Right cardiac atrium (tissue), 5 donors: Measurements from ENCODE around the gene AARS1. TPM values are rescaled to one million over a fixed set of nuclear protein-coding genes. Genes with fewer than 3 reads are reported as not detected.
"Not testable (repeated sequence)": the region's sequence is repeated elsewhere in the genome, so short reads cannot be mapped to it uniquely, and the experiment has no call there.

Source experiments
- ATAC-seq, 2 donors: fragments of 200-7000 bp; cut with Tn5 transposase; one replicate each; pipeline versions ENCODE4 v1.8.0 to v1.9.1; 2020; ENCODE audit warnings: moderate library complexity in 2 of 2, mild to moderate bottlenecking in 1 of 2
- DNase-seq, 3 donors: peaks; one replicate each; pipeline ENCODE4 v3.0.0-alpha.2; 2020
- H3K27ac ChIP-seq: one replicate; pipeline ENCODE4 v1.5.1; 2013; ENCODE audit warnings: mild to moderate bottlenecking, low read length, control low read depth, moderate library complexity
- H3K27me3 ChIP-seq: one replicate; pipeline ENCODE4 v1.6.1; 2013; ENCODE audit not compliant: control insufficient read depth, insufficient read depth
- H3K4me1 ChIP-seq: one replicate; pipeline ENCODE4 v1.6.1; 2013; ENCODE audit warnings: low read length; ENCODE audit not compliant: control insufficient read depth, insufficient read depth
- H3K4me3 ChIP-seq: one replicate; pipeline ENCODE4 v1.5.1; 2013; ENCODE audit warnings: low read length, control low read depth
- H3K9me3 ChIP-seq: one replicate; pipeline ENCODE4 v1.6.1; 2013; ENCODE audit warnings: low read length; ENCODE audit not compliant: control insufficient read depth
- WGBS: extraction: QIAGEN DNeasy Blood & Tissue Kit; methylation state at CpG from one replicate; pipeline ENCODE4 v1.1.7; 2013; 5-methylcytosine and 5-hydroxymethylcytosine counted together
- intact Hi-C, 4 donors: fragments of 100-400 bp; cut with DNase I; formaldehyde crosslinking; loops; one replicate each; pipeline versions ENCODE4 v1.11.0 to v1.14.0; 2022 to 2023
- polyA plus RNA-seq: library from polyadenylated mRNA; stranded (reverse); fragments of 200-250 nt; gene quantifications from one replicate; pipeline ENCODE4 v1.2.3, GENCODE V29; 2013
- total RNA-seq, 4 donors: library from RNA; stranded (reverse); fragmentation: NEBNext Ultra II Directional; extraction: Animal tissue kit (Norgen Biotek cat#: 25700); gene quantifications; one replicate each; pipeline ENCODE4 v1.2.1, GENCODE V29; 2021
- donor health status: healthy with polysubstance abuse.
- donor health status: DM: no; HTN: yes; CAD: no.
- donor health status: DM: no; HTN: no; CAD: no.
- donor health status: DM: no; HTN: yes; CAD: no; lungs with severe emphysema.
- donor health status: DM: yes; HTN: yes; CAD: no.

The AARS1 gene
- total and polyA plus RNA-seq, 5 donors, result 35.5 to 73.7 (median 64.8) TPM

DNA sequence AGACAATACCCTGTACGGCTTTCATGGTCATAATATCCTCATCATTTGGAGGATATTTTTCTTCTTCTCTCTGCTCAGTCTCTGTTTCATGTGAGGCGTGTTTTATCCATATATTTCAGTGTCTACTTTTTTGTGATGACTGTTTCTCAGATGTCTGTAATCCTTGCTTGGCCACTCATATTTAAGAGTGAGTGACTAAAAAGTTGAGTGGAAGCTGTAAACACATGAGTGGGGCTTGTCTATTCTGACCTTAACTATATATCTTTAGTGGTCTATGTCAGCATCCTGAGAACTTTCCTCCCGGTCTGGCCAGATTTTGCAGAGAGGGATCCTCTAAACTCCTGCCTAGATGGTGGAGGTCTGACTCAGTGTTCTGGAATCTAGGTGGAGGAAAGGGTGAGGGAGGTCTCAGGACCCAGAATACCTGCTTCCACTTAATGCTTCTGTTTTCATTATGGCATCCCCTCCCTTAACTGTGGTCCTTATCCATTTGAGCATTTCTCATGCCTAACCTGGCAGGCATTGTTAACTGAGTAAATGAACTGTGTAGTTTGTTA lies 15.7 kb upstream of the AARS1 start:
- Histone ChIP-seq H3K27me3 (no peaks in the 10 kb centered on the region), H3K4me1 (no peaks in the 10 kb centered on the region), H3K9me3 (no peaks in the 10 kb centered on the region), H3K4me3 (no peak overlapping the region), H3K27ac (no peak overlapping the region)
- no peak for DNase-seq
- intact Hi-C loops, result no loop called here
- no peak for ATAC-seq
- 65% methylated on average over 3 of the region's 3 CpGs for WGBS

DNA sequence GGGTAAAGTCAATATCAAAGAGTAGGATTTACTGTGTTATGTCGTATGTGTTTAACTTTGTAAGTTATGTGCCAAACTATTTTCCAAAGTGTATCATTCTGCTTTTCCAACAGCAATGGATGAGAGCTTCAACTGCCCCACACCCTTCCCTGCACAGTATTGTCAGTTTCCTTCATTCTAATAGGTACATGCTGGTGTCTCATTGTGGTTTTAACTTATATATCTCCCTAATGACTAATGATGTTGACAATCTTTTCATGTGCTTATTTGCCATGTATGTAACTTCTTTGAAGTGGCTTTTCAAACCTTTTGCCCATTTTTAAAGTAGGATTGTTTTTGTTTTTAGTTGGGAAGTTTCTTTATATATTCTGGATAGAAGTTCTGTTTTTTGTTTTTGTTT lies 13.4 kb upstream of the AARS1 start:
- intact Hi-C loops, result no loop called here
- no peak for DNase-seq
- ATAC-seq, result no peak
- Histone ChIP-seq H3K4me3 (no peak overlapping the region), H3K27me3 (no peaks in the 10 kb centered on the region), H3K4me1 (no peaks in the 10 kb centered on the region), H3K27ac (no peak overlapping the region), H3K9me3 (no peaks in the 10 kb centered on the region)
- 82% methylated on average over 1 of the region's 1 CpG for WGBS

DNA sequence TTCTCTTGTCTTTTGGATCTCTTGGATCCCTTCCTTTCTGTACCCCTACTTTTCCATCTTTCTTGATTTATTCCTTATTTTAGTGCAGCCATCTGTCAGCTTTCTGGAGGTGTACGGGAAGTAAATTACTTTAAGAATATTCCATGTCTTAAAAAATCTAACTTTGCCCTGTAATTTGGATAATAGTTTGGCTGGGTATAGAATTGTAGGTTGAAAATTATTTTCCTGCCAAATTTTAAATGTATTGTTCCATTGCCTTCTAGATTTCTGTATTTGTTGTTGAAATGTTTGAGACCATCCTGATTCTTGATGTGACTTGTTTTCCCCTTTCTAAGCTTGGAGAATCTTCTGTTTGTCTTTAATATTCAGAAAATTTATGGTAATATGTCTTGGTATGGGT lies 11.8 kb upstream of the AARS1 start:
- no peak for DNase-seq
- Histone ChIP-seq H3K27ac (no peak overlapping the region), H3K9me3 (no peaks in the 10 kb centered on the region), H3K4me3 (no peak overlapping the region), H3K27me3 (no peaks in the 10 kb centered on the region), H3K4me1 (no peaks in the 10 kb centered on the region)
- no peak for ATAC-seq
- intact Hi-C loops, result no loop called here
- 97% methylated on average over 1 of the region's 1 CpG for WGBS

DNA sequence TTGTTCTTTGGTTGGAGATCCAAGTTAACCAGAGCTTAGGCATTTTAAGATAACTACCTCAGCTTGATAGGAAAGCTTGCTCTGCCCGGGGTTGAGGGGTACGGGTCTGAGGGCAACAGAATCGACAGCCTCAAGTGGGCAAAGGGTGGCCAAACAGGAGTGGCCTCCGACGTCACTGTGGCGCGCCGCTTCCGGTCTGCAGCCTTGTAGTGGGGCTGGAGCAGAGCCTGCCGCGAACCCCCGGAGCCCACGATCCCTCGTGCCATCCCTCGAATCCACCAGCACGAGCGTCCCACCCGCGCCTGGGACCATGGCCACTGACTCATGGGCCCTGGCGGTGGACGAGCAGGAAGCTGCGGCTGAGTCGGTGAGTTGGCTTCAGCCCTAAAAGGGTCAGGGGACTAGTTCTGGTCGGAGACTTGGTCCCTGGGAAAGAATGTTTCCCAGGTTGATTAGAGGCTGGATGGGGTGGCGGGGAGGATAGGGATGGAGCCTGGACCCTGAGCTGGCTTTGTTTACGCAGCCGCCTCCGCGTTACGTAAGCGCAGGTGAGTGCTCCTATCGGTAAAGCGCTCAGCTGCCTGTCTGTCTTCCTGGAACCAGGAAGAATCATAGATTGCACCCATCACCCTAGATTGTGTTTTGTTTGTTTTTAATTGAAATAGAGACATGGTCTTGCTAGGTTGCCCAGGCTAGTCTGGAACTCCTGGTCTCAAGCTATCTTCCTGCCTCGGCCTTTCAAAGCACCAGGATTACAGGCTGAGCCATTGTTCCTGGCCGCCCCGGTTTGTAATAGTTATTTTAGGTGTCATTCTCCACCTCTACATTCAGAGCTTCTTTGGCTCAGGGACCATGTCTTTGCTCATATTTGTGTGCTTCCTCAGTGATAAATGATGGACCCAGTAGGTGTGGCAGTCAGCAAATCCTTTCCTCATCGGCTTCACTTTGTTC lies 10.0 kb upstream of the AARS1 start, which contains the start of gene DDX19B:
DDX19B (plus strand) TSS at position 199 of the 951 bp plus-strand sequence; CDS start at position 311, 112 bp downstream.
- 1% methylated on average over 37 of the region's 37 CpGs for WGBS
- ATAC-seq (peak; percentile 95 to 96), DNase-seq (peak; percentile 86 to 94 (median 93))
- Histone ChIP-seq H3K27me3 (no peaks in the 10 kb centered on the region), H3K9me3 (no peaks in the 10 kb centered on the region), H3K27ac (peak within 1 kb of the TSS; percentile 82), H3K4me3 (peak within 1 kb of the TSS; percentile 62), H3K4me1 (no peaks in the 10 kb centered on the region)
- intact Hi-C loops, result no loop called here

DNA sequence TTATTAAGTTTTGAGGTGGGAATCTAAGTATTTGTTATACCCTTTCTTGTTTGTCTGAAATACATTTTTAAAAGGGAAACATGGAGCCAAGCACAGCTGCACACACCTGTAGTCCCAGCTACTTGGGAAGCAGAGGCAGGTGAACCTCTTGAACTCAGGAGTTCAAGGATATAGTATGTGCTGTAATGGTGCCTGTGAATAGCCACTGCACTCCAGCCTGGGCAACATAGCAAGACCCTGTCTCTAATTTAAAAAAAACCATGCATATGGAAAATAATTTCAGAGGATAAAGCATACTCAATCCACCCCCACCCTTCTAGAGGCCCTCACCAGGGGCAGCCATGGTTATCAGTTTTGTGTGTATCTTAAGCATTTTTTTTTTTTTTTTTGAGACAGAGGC lies 6.3 kb upstream of the AARS1 start:
- no peak for DNase-seq
- H3K9me3 ChIP-seq, result no peaks in the 10 kb centered on the region
- no peak overlapping the region for H3K4me3 ChIP-seq
- intact Hi-C loops, result no loop called here
- no peaks in the 10 kb centered on the region for H3K4me1 ChIP-seq
- no peak overlapping the region for H3K27ac ChIP-seq
- H3K27me3 ChIP-seq, result no peaks in the 10 kb centered on the region
- no peak for ATAC-seq

DNA sequence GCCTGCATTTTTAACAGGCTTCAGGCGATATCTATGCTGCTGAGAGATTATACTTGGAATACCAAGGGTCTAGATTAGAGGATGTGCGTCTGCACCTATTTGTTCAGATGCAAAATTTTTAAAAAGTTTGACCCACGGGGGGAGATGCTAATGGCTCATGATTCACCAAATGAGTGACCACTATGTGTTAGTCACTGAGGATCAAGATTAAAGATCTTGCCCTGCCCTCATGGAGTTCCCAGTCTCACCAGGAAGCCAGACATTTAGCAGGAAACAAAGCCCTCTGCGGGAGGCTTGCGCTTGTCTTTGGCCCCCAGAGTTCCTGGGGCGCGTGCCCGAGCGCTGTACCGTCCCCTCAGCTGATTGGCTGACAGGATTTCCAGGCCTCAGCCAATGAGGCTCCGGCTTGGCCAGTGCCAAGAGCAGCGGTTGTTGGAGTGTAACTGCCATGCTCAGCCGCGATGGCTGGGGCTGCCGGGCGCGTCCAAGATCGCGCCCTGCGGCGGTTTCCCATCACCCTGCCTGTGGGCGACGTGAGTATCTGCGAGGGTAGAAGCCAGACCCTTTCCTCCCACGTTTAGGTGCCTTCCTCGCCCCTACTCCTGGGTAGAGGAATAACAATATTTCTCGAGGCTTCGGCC lies 5.2 kb upstream of the AARS1 start:
- ATAC-seq (no peak), DNase-seq (peak in 1 of 3 donors; percentile 54)
- Histone ChIP-seq H3K9me3 (no peaks in the 10 kb centered on the region), H3K4me3 (no peak overlapping the region), H3K27me3 (no peaks in the 10 kb centered on the region), H3K27ac (no peak overlapping the region), H3K4me1 (no peaks in the 10 kb centered on the region)
- whole genome bisulfite sequencing, result 90% methylated on average over 28 of the region's 28 CpGs
- intact Hi-C loops, result no loop called here

DNA sequence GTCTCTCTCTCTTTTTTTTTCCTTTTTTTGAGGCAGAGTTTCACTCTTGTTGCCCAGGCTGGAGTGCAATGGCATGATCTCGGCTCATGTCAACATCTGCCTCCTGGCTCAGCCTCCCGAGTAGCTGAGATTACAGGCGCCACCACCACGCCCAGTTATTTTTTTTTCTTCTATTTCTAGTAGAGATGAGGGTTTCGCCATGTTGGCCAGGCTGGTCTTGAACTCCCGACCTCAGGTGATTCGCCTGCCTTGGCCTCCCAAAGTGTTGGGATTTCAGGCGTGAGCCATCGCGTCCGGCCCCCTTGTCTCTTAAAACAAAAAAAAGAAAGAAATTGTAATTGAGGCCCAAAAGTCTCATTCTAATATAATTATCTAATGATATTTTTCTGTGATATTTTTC lies 2.8 kb upstream of the AARS1 start:
- intact Hi-C loops, result not testable (repeated sequence)

DNA sequence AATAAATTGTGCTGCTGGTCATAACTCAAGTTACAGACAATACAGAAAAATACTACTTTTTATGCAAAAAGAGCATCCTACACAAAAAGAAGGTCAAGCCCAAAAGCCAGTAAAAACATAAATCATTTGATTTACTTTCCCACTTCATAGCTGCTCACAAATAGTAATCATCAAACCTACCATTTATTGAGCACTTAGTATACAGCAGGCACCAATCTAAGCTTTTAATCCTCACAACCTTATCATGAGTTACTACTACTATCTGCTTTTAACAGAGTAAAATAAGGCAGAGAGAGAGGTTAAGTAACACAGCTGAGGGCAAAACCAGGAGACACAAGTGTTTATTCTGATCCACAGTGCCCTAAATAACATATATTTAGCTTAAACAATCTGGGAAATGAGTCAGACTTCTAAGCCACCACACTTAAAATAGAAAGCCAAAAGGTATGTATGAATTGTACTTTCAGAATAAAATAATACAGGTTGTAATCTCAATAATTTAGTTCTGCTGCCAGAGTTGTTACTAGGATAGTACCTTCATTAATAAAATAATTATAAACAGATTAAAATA lies 1.7 kb upstream of the AARS1 start:
- intact Hi-C loops, result no loop called here
- no peak overlapping the region for H3K4me3 ChIP-seq
- no peaks in the 10 kb centered on the region for H3K4me1 ChIP-seq
- no peak overlapping the region for H3K27ac ChIP-seq
- no peaks in the 10 kb centered on the region for H3K9me3 ChIP-seq
- no peaks in the 10 kb centered on the region for H3K27me3 ChIP-seq
- DNase-seq (no peak), ATAC-seq (no peak)

More for the DNA sequence above, 2.8 kb upstream of the AARS1 start:
- not testable (repeated sequence) for H3K4me3 ChIP-seq, ATAC-seq, H3K9me3 ChIP-seq, DNase-seq, H3K27me3 ChIP-seq, H3K27ac ChIP-seq, H3K4me1 ChIP-seq
- WGBS, result 95% methylated on average over 11 of the region's 11 CpGs

DNA sequence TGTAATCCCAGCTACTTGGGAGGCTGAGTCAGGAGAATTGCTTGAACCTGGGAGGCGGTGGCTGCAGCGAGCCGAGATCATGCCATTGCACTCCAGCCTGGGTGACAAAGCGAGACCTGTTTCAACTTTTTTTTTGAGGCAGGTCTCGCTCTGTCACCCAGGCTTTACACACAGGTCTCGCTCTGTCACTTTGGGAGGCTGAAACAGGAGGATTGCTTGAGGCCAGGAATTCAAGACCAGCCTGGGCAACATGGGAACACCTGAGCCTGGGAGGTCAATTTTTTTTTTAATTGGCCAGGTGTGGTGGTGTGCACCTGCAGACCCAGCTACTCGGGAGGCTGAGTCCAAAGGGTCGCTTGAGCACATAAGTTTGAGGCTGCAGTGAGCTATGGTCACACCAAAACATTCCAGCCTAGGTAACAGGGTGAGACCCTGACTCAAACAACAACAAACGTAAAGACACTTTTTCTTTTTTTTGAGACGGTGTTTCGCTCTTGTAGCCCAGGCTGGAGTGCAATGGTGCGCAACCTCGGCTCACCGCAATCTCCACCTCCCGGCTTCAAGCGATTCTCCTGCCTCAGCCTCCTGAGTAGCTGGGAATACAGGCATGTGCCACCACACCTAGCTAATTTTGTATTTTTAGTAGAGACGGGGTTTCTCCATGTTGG lies 1.9 kb downstream of the AARS1 start:
- intact Hi-C loops, H3K4me3 ChIP-seq: not testable (repeated sequence)

DNA sequence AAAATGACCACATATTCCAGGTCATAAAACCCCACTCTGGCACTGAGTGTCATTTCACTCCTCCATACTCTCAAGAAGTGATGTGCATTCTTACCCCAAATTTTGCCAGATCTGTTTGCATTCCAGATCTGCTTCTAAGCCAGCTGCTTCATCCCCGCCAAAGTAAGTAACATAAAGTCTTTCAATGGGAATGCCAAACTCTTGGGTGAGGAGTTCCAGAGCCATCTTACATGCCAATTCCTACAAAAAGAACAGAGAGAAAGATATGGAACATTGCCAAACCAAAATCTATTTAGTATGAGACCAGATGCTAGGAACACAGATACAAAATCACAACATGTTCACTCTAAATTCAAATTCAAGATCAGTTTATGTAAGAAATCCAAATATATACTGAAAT lies 12.9 kb downstream of the AARS1 start:
- Histone ChIP-seq H3K4me3 (no peak overlapping the region), H3K9me3 (no peaks in the 10 kb centered on the region), H3K4me1 (no peaks in the 10 kb centered on the region), H3K27ac (no peak overlapping the region), H3K27me3 (no peaks in the 10 kb centered on the region)
- ATAC-seq, result no peak
- WGBS, result 77% methylated on average over 1 of the region's 1 CpG
- intact Hi-C loops, result no loop called here
- no peak for DNase-seq

More for the DNA sequence above, 1.9 kb downstream of the AARS1 start:
- not testable (repeated sequence) for H3K27me3 ChIP-seq, H3K4me1 ChIP-seq, H3K27ac ChIP-seq, ATAC-seq, H3K9me3 ChIP-seq
- 97% methylated on average over 17 of the region's 17 CpGs for WGBS
- peak in 1 of 3 donors; percentile 53 for DNase-seq
